IMR-90 (cell line): ENCODE data around the gene SNTG2.

Experiments used
- BHLHE40 ChIP-seq: fragments of 150-350 bp; IDR thresholded peaks from 2 replicates; pipeline ENCODE4 v1.6.1; 2016; ENCODE audit warnings: mild to moderate bottlenecking, low read depth, low read length
- CEBPB ChIP-seq: IDR thresholded peaks from 2 replicates; pipeline ENCODE4 v1.6.1; 2012; ENCODE audit warnings: low read depth, low read length, improper control_type of control experiment
- FOS ChIP-seq: fragments of 150-350 bp; IDR thresholded peaks from 2 replicates; pipeline ENCODE4 v1.6.1; 2016; ENCODE audit warnings: low read depth, low read length
- MAFK ChIP-seq: IDR thresholded peaks from 2 replicates; pipeline ENCODE4 v1.6.1; 2012; ENCODE audit warnings: low read depth, low read length, improper control_type of control experiment
- MXI1 ChIP-seq: IDR thresholded peaks from 2 replicates; pipeline ENCODE4 v1.6.1; 2012; ENCODE audit warnings: low read depth, mild to moderate bottlenecking, low read length, moderate library complexity, borderline replicate concordance
- NFE2L2 ChIP-seq: fragments of 150-350 bp; IDR thresholded peaks from 2 replicates; pipeline ENCODE4 v1.6.1; 2016; ENCODE audit warnings: low read depth, mild to moderate bottlenecking, low read length
- POLR2A ChIP-seq: IDR thresholded peaks from 2 replicates; pipeline ENCODE4 v1.6.1; 2012; ENCODE audit warnings: mild to moderate bottlenecking, low read depth, low read length
- RAD21 ChIP-seq: IDR thresholded peaks from 2 replicates; pipeline ENCODE4 v1.6.1; 2012; ENCODE audit warnings: low read length, improper control_type of control experiment
- RCOR1 ChIP-seq: IDR thresholded peaks from 2 replicates; pipeline ENCODE4 v1.6.1; 2012; ENCODE audit warnings: mild to moderate bottlenecking, low read length, improper control_type of control experiment; ENCODE audit not compliant: insufficient replicate concordance
- RFX5 ChIP-seq: IDR thresholded peaks from 2 replicates; pipeline ENCODE4 v1.8.0; 2012; ENCODE audit warnings: low read depth, mild to moderate bottlenecking, low read length, moderate library complexity
- SMC3 ChIP-seq: fragments of 150-350 bp; IDR thresholded peaks from 2 replicates; pipeline ENCODE4 v1.6.1; 2016; ENCODE audit warnings: low read depth, mild to moderate bottlenecking, antibody characterized with exemption, low read length, moderate library complexity
- USF2 ChIP-seq: fragments of 150-350 bp; IDR thresholded peaks from 2 replicates; pipeline ENCODE4 v1.6.1; 2017; ENCODE audit warnings: mild to moderate bottlenecking, antibody characterized with exemption, low read length, low read depth
- TF ChIP-seq, protein P1 (sequence below): conservative IDR thresholded peaks from 2 replicates; pipeline ENCODE4 v1.5.1; 2012; ENCODE audit warnings: mild to moderate bottlenecking, low read depth, low read length, improper control_type of control experiment
- TF ChIP-seq, protein P2 (sequence below): fragments of 150-350 bp; IDR thresholded peaks from 2 replicates; pipeline ENCODE4 v1.6.1; 2016; ENCODE audit warnings: low read depth, mild to moderate bottlenecking, low read length, moderate library complexity, borderline replicate concordance

DNA sequence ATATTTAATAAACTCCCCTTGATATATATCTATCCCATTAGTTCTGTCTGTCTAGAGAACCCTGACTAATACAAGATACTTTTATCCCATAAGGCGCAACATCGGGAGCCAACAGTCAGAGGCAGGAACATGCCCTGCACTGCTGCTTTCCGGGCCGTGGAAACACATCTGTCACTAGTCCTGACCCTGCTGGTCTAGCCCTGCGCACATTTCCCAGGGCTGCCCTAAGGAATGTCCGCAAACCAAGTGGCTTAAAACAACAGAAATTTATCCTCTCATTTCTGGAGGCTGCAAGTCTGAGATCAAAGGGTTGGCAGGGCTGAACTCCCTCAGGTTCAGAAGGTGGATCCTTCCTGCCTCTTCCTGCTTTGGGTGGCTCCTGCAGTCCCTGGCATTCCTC is 348.4 kb downstream of the SNTG2 start:
- TF ChIP-seq, protein P1, sequence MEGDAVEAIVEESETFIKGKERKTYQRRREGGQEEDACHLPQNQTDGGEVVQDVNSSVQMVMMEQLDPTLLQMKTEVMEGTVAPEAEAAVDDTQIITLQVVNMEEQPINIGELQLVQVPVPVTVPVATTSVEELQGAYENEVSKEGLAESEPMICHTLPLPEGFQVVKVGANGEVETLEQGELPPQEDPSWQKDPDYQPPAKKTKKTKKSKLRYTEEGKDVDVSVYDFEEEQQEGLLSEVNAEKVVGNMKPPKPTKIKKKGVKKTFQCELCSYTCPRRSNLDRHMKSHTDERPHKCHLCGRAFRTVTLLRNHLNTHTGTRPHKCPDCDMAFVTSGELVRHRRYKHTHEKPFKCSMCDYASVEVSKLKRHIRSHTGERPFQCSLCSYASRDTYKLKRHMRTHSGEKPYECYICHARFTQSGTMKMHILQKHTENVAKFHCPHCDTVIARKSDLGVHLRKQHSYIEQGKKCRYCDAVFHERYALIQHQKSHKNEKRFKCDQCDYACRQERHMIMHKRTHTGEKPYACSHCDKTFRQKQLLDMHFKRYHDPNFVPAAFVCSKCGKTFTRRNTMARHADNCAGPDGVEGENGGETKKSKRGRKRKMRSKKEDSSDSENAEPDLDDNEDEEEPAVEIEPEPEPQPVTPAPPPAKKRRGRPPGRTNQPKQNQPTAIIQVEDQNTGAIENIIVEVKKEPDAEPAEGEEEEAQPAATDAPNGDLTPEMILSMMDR: no peak
- TF ChIP-seq, protein P2, sequence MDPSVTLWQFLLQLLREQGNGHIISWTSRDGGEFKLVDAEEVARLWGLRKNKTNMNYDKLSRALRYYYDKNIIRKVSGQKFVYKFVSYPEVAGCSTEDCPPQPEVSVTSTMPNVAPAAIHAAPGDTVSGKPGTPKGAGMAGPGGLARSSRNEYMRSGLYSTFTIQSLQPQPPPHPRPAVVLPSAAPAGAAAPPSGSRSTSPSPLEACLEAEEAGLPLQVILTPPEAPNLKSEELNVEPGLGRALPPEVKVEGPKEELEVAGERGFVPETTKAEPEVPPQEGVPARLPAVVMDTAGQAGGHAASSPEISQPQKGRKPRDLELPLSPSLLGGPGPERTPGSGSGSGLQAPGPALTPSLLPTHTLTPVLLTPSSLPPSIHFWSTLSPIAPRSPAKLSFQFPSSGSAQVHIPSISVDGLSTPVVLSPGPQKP: no peak
- TF ChIP-seq BHLHE40: no peak
- no peak for TF ChIP-seq RFX5
- no peak for TF ChIP-seq POLR2A
- no peak for TF ChIP-seq CEBPB
- TF ChIP-seq RAD21: no peak
- TF ChIP-seq MXI1: no peak
- no peak for TF ChIP-seq FOS
- no peak for TF ChIP-seq SMC3
- TF ChIP-seq MAFK: no peak
- no peak for TF ChIP-seq NFE2L2
- no peak for TF ChIP-seq USF2
- no peak for TF ChIP-seq RCOR1
